HepG2 (cell line): ENCODE data around the gene PPP1R3F.

ENCODE experiments used
- BRCA1 ChIP-seq: sonication (generic); formaldehyde crosslinking; IDR thresholded peaks from 2 replicates; pipeline ENCODE4 v1.4.0; 2020; ENCODE audit warnings: missing genetic modification reagents
- CTCF ChIP-seq: sonication (generic); formaldehyde crosslinking; IDR thresholded peaks from 2 replicates; pipeline ENCODE4 v1.5.0; 2020; ENCODE audit warnings: mild to moderate bottlenecking, missing genetic modification reagents, moderate library complexity
- EZH2 ChIP-seq: conservative IDR thresholded peaks from 2 replicates; pipeline ENCODE4 v1.6.1; 2012; ENCODE audit warnings: mild to moderate bottlenecking, low read depth, low read length, moderate library complexity
- FUBP1 ChIP-seq: sonication (generic); formaldehyde crosslinking; IDR thresholded peaks from 2 replicates; pipeline ENCODE4 v1.5.1; 2020; ENCODE audit warnings: missing genetic modification reagents, mild to moderate bottlenecking, borderline replicate concordance
- KDM3A ChIP-seq: IDR thresholded peaks from 2 replicates; pipeline ENCODE4 v1.6.1; 2018; ENCODE audit warnings: low read depth, missing compliant biosample characterization
- MAZ ChIP-seq, 2 experiments: sonication (generic) in 1 of 2; formaldehyde crosslinking in 1 of 2; IDR thresholded peaks; 2 replicates each; pipeline versions ENCODE4 v1.5.0 to v1.6.1; 2012 to 2020; ENCODE audit warnings: low read depth in 2 of 2, mild to moderate bottlenecking in 2 of 2, borderline replicate concordance in 1 of 2, improper control_type of control experiment in 1 of 2, low read length in 1 of 2, missing genetic modification reagents in 1 of 2, moderate library complexity in 1 of 2
- POLR2A ChIP-seq, 2 experiments: IDR thresholded peaks; 2 replicates each; pipeline ENCODE4 v1.6.1; 2011; ENCODE audit warnings: low read depth in 2 of 2, low read length in 2 of 2, mild to moderate bottlenecking in 1 of 2, moderate library complexity in 1 of 2; ENCODE audit not compliant: insufficient read depth in 1 of 2
- REST ChIP-seq, 2 experiments: IDR thresholded peaks; 2 replicates each; pipeline ENCODE4 v1.6.1; 2011 to 2012; ENCODE audit warnings: low read length in 2 of 2, borderline replicate concordance in 1 of 2, low read depth in 1 of 2, mild to moderate bottlenecking in 1 of 2, moderate library complexity in 1 of 2
- TAF1 ChIP-seq: sonication (generic); formaldehyde crosslinking; IDR thresholded peaks from 2 replicates; pipeline ENCODE4 v1.4.0; 2020; ENCODE audit warnings: missing genetic modification reagents
- ZBTB44 ChIP-seq: sonication (generic); formaldehyde crosslinking; IDR thresholded peaks from 2 replicates; pipeline ENCODE4 v1.4.0; 2020; ENCODE audit warnings: missing genetic modification reagents
- ZNF225 ChIP-seq: sonication (generic); formaldehyde crosslinking; IDR thresholded peaks from 2 replicates; pipeline ENCODE4 v1.4.0; 2020; ENCODE audit warnings: mild to moderate bottlenecking, missing genetic modification reagents
- ZNF644 ChIP-seq: IDR thresholded peaks from 2 replicates; pipeline ENCODE4 v1.6.1; 2016; ENCODE audit warnings: low read depth

GRCh38 chrX:49233176-49233575, 36.4 kb upstream of the PPP1R3F start, which contains the start of gene CACNA1F:
- no peak for TF ChIP-seq ZBTB44 (CRISPR knock-in tag)
- no peak for TF ChIP-seq POLR2A (IDR thresholded peaks at IDR 0.05; ENCODE audit: insufficient read depth in 1 of 2, low read depth in 2 of 2, low read length in 2 of 2)
- TF ChIP-seq BRCA1 (CRISPR knock-in tag), result no peak
- no peak for TF ChIP-seq FUBP1 (CRISPR knock-in tag)
- no peak for TF ChIP-seq KDM3A (CRISPR knock-in tag)
- TF ChIP-seq TAF1, result no peak
- TF ChIP-seq MAZ (IDR thresholded peaks at IDR 0.05; ENCODE audit: borderline replicate concordance, low read depth, low read length), result no peak
- TF ChIP-seq MAZ (CRISPR knock-in tag; IDR thresholded peaks at IDR 0.05; ENCODE audit: low read depth), result no peak
- TF ChIP-seq REST (IDR thresholded peaks at IDR 0.05; ENCODE audit: borderline replicate concordance in 1 of 2, low read depth in 1 of 2, low read length in 2 of 2), result no peak
- no peak for TF ChIP-seq ZNF644
- TF ChIP-seq EZH2, result no peak
- no peak for TF ChIP-seq ZNF225 (CRISPR knock-in tag)
- TF ChIP-seq CTCF (CRISPR knock-in tag), result no peak
